ENCODE measurements around the gene PCSK5.
"Not testable (repeated sequence)": the region's sequence is repeated elsewhere in the genome, so short reads cannot be mapped to it uniquely, and the experiment has no call there.

Gene PCSK5

DNA sequence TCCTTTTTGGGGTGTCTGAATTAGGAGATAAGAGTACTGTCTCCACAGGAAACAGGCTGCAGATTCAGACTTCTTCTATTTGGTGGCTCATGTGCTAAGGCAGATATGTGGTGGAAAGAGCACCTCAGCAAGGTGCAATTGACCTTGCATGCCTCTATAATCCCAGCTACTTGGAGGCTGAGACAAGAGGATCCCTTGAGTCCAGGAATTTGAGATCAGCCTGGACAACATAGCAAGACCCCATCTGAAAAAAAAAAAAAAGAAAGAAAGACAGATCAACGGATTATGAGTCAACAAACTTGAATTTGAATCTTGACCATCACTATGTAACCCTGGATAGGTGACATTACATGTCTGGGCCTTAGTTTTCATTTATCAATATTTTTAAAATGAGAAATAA lies 459.4 kb downstream of the PCSK5 start:
- no peak overlapping the region for H3K4me3 ChIP-seq (ENCODE audit: low read length)
- no peak for DNase-seq (ENCODE audit: low read depth, low spot score)

DNA sequence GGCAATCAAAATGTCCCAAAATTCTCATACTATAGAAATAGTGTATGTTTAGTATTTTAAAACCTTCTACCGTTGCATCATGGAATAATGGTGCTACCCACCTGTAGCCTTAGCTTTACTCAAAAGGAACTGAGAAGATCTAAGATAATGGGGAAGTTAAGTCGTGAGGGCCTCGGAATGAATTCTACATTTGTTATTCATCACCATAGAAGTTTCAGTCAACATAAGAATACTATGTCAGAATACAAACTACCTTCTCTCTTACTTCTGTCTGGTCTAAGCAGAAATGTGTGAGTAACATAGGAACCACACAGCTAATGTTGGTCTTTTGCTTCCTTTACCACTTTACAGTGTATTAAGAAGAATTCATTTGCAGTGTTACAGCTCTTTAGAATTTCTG lies 460.5 kb downstream of the PCSK5 start:
- DNase-seq (ENCODE audit: low read depth, low spot score) = no peak
- no peak overlapping the region for H3K4me3 ChIP-seq (ENCODE audit: low read length)

DNA sequence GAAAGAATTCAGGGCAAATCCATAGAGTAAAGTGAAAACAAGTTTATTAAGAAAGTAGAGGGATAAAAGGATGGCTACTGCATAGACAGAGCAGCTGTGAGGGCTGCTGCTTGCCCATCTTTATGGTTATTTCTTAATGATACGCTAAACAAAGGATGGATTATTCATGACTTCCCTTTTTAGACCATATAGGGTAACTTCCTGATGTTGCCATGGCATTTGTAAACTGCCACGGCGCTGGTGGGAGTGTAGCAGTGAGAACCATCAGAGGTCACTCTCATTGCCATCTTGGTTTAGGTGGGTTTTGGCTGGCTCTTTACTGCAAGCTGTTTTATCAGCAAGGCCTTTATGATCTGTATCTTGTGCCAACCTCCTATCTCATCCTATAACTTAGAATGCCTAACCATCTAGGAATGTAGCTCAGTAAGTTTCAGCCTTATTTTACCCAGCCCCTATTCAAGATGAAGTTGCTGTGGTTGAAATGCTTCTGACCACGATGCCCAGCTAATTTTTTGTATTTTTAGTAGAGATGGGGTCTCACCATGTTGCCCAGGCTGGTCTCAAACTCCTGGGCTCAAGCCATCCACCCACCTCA lies 461.6 kb downstream of the PCSK5 start:
- DNase-seq (ENCODE audit: low read depth, low spot score) = no peak

DNA sequence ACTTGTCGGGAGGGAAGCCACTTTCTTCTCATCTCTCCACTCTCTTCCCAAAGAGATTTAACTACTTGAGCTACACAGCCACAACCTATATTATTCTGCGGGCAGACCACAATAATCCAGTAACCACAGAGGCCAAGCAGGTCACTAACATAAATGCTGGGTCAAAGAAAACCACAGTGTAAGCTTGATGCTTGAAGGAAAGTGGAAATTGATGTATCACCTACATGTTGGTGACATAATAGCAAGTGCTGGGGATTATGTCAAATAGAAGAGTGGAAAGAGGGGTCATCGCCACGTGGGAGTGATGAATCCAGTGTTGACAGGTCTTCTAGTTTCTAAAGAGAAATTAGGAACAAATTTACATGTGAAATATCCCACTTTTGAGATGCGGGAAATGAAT lies 462.8 kb downstream of the PCSK5 start:
- no peak overlapping the region for H3K4me3 ChIP-seq (ENCODE audit: low read length)
- no peak for DNase-seq (ENCODE audit: low read depth, low spot score)

More for the DNA sequence above, 461.6 kb downstream of the PCSK5 start:
- no peak overlapping the region for H3K4me3 ChIP-seq (ENCODE audit: low read length)

DNA sequence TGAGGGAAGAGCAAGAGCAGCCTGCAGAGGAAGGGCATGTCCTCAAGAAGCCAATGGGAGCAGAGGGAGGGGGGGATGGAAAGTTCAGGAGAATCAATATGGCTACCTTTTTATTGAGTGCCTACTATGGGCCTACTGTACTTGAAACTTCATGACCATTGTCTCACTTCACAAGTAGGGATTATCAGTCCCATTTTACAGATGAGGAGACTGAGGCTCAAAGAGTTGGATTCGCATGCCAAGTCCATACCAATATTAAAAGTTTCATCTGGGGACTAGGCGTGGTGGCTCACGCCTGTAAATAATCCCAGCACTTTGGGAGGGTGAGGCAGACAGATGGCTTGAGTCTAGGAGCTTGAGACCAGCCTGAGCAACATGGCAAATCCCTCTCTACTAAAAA lies 463.7 kb downstream of the PCSK5 start:
- no peak overlapping the region for H3K4me3 ChIP-seq (ENCODE audit: low read length)
- DNase-seq (ENCODE audit: low read depth, low spot score) = no peak

DNA sequence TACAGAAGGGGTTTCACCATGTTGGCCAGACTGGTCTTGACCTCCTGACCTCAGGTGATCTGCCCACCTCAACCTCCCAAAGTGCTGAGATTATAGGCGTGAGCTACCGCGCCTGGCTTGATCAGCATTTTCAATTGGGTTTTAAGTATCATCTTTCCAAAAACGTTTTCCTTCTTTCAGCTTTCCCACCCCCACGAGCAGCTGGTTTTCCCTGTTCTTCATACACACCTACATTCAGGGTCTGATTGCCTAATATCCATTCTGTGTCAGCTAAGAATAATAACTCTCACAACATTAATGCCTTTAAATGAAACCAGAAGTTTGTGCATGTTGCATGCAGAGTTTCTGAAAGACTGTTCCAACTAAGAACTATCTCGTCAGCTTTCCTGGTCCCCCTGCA lies 465.4 kb downstream of the PCSK5 start:
- DNase-seq (ENCODE audit: low read depth, low spot score) = no peak
- no peak overlapping the region for H3K4me3 ChIP-seq (ENCODE audit: low read length)

DNA sequence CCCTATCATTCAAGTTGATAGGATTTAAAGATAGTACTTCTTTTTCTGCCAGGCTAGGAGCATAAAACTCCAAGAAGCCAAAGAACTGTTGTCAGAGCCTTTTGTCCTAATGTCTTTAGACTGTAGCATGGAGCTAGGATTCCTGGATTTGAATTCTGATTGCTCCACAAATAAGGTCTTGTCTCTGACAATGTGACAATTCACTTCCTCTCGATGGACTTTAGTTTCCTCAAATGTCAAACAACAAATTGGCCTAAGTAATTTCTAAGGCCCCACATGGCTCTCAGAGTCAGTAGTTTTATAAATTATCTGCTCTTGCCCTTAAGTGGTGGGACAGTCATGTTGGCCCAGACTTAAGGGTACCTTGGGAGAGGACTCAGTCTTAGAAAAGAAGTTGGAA lies 467.1 kb downstream of the PCSK5 start:
- no peak overlapping the region for H3K4me3 ChIP-seq (ENCODE audit: low read length)
- DNase-seq (ENCODE audit: low read depth, low spot score) = no peak

DNA sequence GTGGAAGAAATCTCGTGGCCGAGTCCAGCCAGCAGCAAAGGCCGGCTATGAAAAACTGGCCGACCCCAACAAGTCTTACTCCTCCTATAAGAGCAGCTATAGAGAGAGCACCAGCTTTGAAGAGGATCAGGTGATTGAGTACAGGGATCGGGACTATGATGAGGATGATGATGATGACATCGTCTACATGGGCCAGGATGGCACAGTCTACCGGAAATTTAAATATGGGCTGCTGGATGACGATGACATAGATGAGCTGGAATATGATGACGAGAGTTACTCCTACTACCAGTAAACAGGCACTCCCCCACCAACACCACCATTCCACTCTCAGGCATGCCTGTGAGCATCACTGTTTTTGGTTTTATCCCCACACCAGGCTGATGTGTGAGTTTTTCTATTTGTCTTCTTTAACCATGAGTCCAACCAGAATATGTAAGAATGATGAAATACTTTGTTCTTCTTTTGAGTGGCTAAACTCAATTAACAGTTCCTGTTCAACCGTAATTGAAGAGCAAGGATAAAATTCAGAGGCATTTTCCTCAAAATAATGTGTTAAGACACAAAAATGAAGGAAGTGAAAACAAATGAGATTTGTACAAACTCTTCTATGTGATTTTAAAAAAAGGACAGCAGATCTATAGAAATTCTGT lies 468.3 kb downstream of the PCSK5 start:
- no peak for DNase-seq (ENCODE audit: low read depth, low spot score)
- H3K4me3 ChIP-seq (ENCODE audit: low read length) = no peak overlapping the region

DNA sequence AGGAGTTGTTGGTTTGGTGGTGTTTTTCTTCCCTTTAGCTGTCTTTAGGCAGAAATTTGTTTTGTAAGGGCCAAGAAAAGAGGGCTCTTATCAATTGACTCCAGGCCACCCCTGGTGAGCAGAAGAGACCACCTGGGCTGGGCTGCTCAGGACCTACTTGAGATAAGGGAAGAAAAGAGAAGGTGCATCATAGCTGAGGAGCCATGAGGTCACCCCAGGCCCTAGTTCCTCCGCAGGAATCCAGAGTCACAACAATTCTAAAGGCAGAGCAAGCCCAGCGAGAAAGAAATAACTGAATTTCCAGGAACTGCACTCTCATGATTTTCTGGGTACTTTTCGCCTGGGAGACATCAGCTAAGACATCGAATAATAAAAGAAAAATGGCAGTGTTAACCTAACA lies 468.9 kb downstream of the PCSK5 start:
- DNase-seq (ENCODE audit: low read depth, low spot score) = no peak
- H3K4me3 ChIP-seq (ENCODE audit: low read length) = no peak overlapping the region

DNA sequence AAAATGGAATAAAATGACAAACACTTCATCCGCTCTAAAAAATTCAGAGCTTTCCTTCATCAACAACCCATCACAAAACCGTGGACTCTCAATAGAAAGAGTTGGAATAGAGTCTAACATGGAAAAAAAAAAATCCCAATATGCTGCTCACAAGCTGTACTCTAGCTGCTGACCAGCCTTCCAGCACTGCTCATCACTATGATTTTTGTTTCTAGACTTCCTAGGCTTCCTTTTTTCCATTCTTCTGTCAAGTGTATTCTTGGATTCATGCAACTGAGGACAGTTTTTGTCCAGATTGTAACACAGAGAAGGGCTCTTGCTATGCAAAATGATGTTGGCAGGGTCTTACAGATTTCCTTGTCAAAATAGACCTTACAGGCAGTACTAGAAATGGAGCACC lies 469.3 kb downstream of the PCSK5 start:
- DNase-seq (ENCODE audit: low read depth, low spot score) = no peak
- no peak overlapping the region for H3K4me3 ChIP-seq (ENCODE audit: low read length)

DNA sequence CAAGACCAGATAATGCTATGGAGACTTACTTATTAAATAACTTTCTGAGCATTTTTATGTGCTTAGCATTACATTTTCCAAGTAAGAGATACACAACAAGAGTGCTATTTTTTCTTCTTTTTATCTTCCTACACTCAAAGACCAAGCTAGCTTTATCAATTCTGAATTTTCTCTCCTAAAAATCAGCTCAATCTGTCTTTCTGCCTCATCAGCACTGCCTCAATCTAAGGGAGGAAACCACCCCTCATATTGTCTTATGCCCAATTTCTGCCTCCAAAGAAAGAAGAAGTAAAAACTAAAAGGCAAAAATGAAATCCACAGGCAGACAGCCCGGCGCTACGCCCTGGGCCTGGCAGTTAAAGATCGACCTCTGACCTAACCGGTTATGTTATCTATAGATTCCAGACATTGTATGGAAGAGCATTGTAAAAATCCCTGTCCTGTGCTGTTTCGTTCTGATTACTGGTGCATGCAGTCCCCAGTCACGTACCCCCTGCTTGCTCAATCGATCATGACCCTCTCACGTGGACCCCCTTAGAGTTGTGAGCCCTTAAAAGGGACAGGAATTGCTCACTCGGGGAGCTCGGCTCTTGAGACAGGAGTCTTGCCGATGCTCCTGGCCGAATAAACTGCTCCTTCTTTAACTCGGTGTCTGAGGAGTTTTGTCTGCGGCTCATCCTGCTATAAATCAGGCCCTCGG lies 472.0 kb downstream of the PCSK5 start:
- not testable (repeated sequence) for DNase-seq (ENCODE audit: low read depth, low spot score)

DNA sequence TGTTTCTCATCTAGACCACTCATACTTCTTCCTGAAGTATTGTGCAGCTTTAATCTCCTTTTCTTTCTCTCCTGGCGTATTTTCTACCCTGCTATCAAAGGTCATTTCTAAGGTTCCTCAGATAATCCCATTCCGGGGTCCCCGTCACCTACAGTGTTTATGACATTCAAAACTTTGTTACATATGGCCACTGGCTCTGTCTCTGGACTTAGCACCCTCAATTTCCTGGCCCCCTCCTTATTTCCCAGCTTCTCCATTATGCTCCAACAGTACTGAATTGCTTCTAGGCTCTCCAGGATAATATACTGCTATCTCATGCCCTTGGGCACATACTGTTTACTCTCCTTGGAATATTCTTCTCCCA lies 472.5 kb downstream of the PCSK5 start:
- DNase-seq (ENCODE audit: low read depth, low spot score) = no peak
- H3K4me3 ChIP-seq (ENCODE audit: low read length) = no peak overlapping the region

More for the DNA sequence above, 472.0 kb downstream of the PCSK5 start:
- not testable (repeated sequence) for H3K4me3 ChIP-seq (ENCODE audit: low read length)

DNA sequence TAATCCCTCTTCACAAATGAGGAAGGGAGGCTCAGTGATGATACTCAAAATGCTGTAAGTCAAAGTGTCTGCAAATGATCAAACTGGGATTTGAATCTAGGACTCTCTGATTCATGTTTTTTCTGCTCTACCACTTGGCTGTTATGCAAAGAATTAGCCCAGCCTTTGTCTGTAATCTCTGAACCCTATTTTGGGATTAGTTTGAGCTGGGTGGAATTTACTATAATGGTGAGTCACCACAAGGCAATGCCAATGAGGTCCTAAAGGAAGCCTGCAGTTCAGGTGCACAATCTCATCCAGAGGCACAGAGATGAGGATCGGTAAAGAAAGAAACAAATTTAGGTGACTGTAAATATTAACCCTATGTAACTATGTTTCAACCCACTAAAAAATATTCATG lies 474.6 kb downstream of the PCSK5 start:
- no peak for DNase-seq (ENCODE audit: low read depth, low spot score)
- no peak overlapping the region for H3K4me3 ChIP-seq (ENCODE audit: low read length)

DNA sequence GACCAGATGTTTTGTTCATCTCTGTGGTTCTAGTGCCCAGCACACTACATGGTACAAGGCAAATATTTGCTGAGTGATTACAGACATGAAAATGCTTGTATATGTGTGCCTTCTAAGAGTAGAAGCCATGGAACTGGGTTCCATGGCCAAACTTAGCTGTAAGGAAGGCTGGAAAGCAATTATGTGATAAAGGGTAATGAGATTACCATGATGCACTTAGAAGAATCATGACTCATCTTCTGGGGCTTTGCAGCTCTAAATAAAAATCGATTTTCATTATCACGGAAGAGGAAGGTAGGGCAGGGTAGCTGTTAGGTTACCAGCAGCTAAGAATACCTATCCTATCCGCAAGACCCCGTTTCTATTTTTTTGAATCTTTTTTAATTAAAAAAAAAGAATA lies 475.8 kb downstream of the PCSK5 start:
- no peak overlapping the region for H3K4me3 ChIP-seq (ENCODE audit: low read length)
- no peak for DNase-seq (ENCODE audit: low read depth, low spot score)

DNA sequence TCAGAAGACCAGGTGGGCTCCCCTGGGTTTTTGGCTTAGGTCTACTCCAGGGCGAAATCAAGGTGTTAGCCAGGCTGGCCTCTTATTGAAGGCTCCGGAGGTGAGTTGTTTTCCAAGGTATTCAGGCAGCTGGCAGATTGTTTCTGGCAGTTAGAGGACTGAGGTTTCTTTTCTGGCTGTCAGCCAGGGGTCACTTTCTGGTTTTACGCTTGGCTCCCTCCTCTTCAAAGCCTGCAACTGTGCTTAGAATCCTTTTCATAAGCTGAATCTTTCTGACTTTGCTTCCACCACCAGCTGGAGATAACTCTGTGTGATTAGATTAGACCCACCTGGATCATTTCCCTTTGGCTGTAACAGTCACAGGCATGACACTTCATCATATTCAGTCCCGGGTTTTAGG lies 479.1 kb downstream of the PCSK5 start:
- DNase-seq (ENCODE audit: low read depth, low spot score) = peak; percentile 56
- H3K4me3 ChIP-seq (ENCODE audit: low read length) = no peak overlapping the region

DNA sequence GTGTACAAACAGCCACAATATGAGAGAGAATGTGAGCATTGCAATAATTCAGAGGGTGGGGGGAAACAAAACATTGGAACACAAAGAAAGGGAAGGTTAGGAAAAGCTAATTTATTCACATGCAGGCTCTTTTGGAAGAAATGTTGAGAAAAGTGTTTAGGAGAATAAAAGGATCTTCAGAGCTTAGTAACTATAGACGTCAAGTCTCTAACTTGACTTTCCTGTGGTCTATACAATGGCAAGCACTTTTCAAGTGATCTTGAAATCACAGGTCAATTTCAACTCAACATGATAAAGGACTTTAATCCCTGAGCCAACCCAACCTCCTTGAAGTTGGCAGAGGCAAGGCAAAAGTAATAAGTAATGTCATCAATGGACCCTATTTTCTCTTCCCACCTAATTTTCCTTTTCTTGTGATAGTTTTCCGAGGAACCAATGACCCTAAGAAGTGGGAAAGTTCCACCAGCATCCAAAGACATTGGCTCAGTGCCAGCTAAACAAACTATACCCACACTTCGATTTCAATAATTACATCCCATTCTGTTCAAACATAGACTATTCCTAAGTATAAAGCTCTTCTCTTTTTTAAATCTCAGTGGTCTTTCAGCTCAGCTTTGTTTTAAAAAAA lies 480.0 kb downstream of the PCSK5 start:
- H3K4me3 ChIP-seq (ENCODE audit: low read length) = no peak overlapping the region
- no peak for DNase-seq (ENCODE audit: low read depth, low spot score)

DNA sequence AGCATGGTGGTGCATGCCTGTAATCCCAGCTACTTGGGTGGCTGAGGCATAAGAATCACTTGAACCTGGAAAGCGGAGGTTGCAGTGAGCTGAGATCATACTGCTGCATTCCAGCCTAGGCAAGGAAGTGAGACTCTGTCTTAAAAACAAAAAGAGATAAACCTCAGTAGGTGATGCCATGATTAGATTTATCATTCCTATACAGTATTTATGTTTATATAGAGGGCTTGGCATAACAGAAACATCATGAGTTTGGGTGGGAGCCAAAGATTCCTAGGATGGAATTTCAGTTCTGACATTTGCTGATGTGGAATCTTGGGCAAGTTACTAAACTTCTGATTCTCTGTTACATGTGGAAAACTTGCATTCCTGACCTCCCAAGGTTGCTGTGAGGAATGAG lies 481.4 kb downstream of the PCSK5 start:
- no peak overlapping the region for H3K4me3 ChIP-seq (ENCODE audit: low read length)
- no peak for DNase-seq (ENCODE audit: low read depth, low spot score)

DNA sequence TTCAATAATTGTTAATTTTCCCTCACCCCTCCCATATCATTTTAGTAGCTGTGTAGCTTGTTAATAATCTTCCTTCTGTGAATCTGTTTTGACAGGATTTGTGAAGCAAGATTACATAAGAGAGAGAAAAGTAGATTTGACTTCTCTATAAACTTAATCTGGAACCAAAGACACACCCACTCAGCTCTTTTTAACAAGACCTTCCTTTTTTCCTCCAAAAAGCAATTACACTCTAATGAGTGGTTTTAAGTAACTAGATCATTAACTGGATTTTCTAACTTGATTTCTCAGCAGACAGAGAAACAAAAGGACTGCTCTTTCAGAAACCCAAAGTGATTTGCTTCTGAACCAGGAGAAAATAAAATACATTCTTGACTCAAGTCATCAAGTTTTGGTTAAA lies 481.9 kb downstream of the PCSK5 start:
- no peak for DNase-seq (ENCODE audit: low read depth, low spot score)
- H3K4me3 ChIP-seq (ENCODE audit: low read length) = no peak overlapping the region

DNA sequence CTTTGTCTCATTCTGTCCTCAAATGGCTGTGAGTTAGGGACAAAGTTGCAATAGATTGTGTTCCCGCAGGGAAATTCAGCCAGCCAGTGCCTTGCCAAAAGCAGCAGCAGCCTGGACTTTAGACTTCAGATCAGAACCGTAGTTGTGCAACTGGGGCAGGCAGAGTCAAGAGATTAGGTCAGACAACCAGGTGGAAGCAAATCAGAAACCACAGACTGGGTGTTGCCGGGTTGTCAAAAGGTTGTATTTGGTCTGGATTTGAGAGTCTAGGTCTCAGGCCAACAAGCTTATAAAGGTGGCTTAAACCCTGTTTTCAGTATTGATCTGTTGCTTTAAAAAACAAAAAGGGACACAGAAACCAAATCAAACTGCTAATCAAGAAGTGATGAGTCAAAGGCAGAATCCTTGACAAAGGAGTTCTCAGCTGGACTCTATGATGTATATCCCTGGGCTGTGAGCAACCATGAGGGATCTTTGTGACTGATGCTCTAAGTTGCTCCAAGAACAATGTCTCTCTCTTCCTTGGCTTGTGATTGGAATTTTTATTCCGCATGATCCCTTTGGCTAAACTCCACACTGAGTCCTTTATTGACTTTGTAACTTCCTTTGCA lies 482.8 kb downstream of the PCSK5 start:
- DNase-seq (ENCODE audit: low read depth, low spot score) = no peak
- H3K4me3 ChIP-seq (ENCODE audit: low read length) = no peak overlapping the region

All from Jurkat, Clone E6-1 (cell line).